Mucosa of descending colon (tissue), 3 donors: ENCODE measurements around the gene MMP8. TPM values are rescaled to one million over a fixed set of nuclear protein-coding genes. Genes with fewer than 3 reads are reported as not detected.

Source experiments
- ATAC-seq: fragments of 200-7000 bp; cut with Tn5 transposase; one replicate; pipeline ENCODE4 v1.9.1; 2020; ENCODE audit warnings: mild to moderate bottlenecking, moderate library complexity
- DNase-seq, 3 donors: peaks; one replicate each; pipeline ENCODE4 v3.0.0-alpha.2; 2020
- H3K36me3 ChIP-seq: fragments of 200-600 bp; one replicate; pipeline ENCODE4 v1.8.0; 2021; ENCODE audit warnings: low read depth, mild to moderate bottlenecking
- H3K4me1 ChIP-seq: fragments of 200-600 bp; one replicate; pipeline ENCODE4 v1.8.0; 2021; ENCODE audit warnings: low read depth, mild to moderate bottlenecking
- H3K4me3 ChIP-seq: fragments of 200-600 bp; one replicate; pipeline ENCODE4 v1.8.0; 2021; ENCODE audit warnings: mild to moderate bottlenecking
- H3K9me3 ChIP-seq: fragments of 200-600 bp; one replicate; pipeline ENCODE4 v1.8.0; 2021; ENCODE audit warnings: mild to moderate bottlenecking
- CTCF ChIP-seq: fragments of 200-600 bp; IDR thresholded peaks from one replicate; pipeline ENCODE4 v1.8.0; 2022; ENCODE audit warnings: antibody characterized with exemption, mild to moderate bottlenecking
- intact Hi-C, 2 donors: fragments of 100-400 bp; cut with DNase I in 1 of 2; cut with micrococcal nuclease in 1 of 2; formaldehyde crosslinking; loops; one replicate each; pipeline versions ENCODE4 v1.11.0 to v1.11.1; 2022; cut with DNase I, micrococcal nuclease
- total RNA-seq, 3 donors: library from RNA; stranded (reverse); fragmentation: NEBNext Ultra II Directional in 2 of 3; extraction: Animal tissue kit (Norgen Biotek cat#: 25700) in 2 of 3; gene quantifications; one replicate each; pipeline versions ENCODE4 v1.2.1 to v1.2.4, GENCODE V29; 2021 to 2023
- donor health status: DM: no; HTN: no; CAD: no; lungs with moderate emphysema.
- donor health status: DM: no; HTN: no; CAD: no.
- donor health status: DM: no; HTN: yes; CAD: no.

MMP8 gene
- total RNA-seq, 3 donors from 2014 or later = not detected

- DNase-seq (no peak), ATAC-seq (no peak)
- Histone ChIP-seq H3K36me3 (no peaks in the 10 kb centered on the region), H3K4me3 (no peak overlapping the region), H3K4me1 (no peaks in the 10 kb centered on the region), H3K9me3 (no peaks in the 10 kb centered on the region)
- intact Hi-C loops = no loop called here
- no peak for TF ChIP-seq CTCF
Measured at GRCh38 chr11:102664001-102664752, 60.6 kb downstream of the MMP8 start.

DNA sequence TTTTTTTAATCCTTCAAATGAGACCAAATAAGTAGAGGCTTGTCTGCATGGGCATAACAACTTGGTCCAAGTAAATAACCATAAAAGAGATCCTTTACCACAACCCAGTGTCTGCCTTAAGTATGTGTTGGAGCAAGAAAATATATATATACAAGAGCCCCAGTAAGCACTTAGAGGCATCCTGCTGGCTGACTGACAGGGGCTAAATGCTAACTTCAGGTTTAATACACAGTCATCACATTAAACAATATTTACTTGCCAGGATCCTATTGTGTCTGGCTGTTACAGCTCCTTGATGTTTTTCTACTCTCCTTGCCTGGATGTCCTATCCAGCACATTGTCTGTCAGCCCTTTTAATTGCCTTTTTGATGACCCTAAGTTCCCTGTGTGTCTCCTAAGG lies 62.1 kb downstream of the MMP8 start:
- Histone ChIP-seq H3K36me3 (no peaks in the 10 kb centered on the region), H3K4me1 (no peaks in the 10 kb centered on the region), H3K9me3 (no peaks in the 10 kb centered on the region), H3K4me3 (no peak overlapping the region)
- TF ChIP-seq CTCF = no peak
- intact Hi-C loops = no loop called here
- no peak for ATAC-seq
- DNase-seq = no peak

Other genes with a start within 250 kb of the MMP8 start
- gene MMP7, start 194.2 kb downstream of the MMP8 start, total RNA-seq = not detected
- gene MMP20, start 99.6 kb downstream of the MMP8 start, total RNA-seq = not detected
- under 1 TPM in 1 of 3 donors, not detected in 2; 0.16 TPM for gene MMP27, start 19.2 kb downstream of the MMP8 start, total RNA-seq
- gene MMP10, start 55.7 kb upstream of the MMP8 start, total RNA-seq = under 1 TPM in 1 of 3 donors, not detected in 2; 0.16 TPM
- under 1 TPM; 0.20 to 0.67 (median 0.47) TPM for gene MMP1, start 73.2 kb upstream of the MMP8 start, total RNA-seq
- 1 to 10 TPM in 1 of 3 donors, under 1 TPM in 1, not detected in 1; 0.47 to 1.3 TPM for gene MMP3, start 118.7 kb upstream of the MMP8 start, total RNA-seq
- 10 to 100 TPM in 1 of 3 donors, 1 to 10 TPM in 2; 2.7 to 17.5 (median 5.4) TPM for gene MMP12, start 150.0 kb upstream of the MMP8 start, total RNA-seq
- gene MMP13, start 230.8 kb upstream of the MMP8 start, total RNA-seq = not detected